HepG2 (cell line): ENCODE measurements around the gene MARCHF11. TPM values are rescaled to one million over a fixed set of nuclear protein-coding genes. Genes with fewer than 3 reads are reported as not detected.
A peak's percentile ranks its signal among the peaks of the same experiment; 100 is the strongest.

Experiments used
- BHLHE40 ChIP-seq: IDR thresholded peaks from 2 replicates; pipeline ENCODE4 v1.6.1; 2011; ENCODE audit warnings: low read length, improper control_type of control experiment
- FOXK1 ChIP-seq: sonication (generic); formaldehyde crosslinking; IDR thresholded peaks from 2 replicates; pipeline ENCODE4 v1.4.0; 2020; ENCODE audit warnings: low read depth, missing genetic modification reagents, borderline replicate concordance
- ISL2 ChIP-seq: sonication (generic); formaldehyde crosslinking; IDR thresholded peaks from 2 replicates; pipeline ENCODE4 v1.5.0; 2020; ENCODE audit warnings: missing genetic modification reagents
- PHF8 ChIP-seq: sonication (generic); formaldehyde crosslinking; IDR thresholded peaks from 2 replicates; pipeline ENCODE4 v1.5.0; 2020; ENCODE audit warnings: missing genetic modification reagents
- SNAPC2 ChIP-seq: sonication (generic); formaldehyde crosslinking; IDR thresholded peaks from 2 replicates; pipeline ENCODE4 v1.8.1; 2022; ENCODE audit warnings: mild to moderate bottlenecking, missing genetic modification reagents
- ZFP37 ChIP-seq: sonication (generic); formaldehyde crosslinking; IDR thresholded peaks from 2 replicates; pipeline ENCODE4 v1.4.0; 2020; ENCODE audit warnings: missing genetic modification reagents, borderline replicate concordance
- ZFP62 ChIP-seq: sonication (generic); formaldehyde crosslinking; IDR thresholded peaks from 2 replicates; pipeline ENCODE4 v1.4.0; 2020; ENCODE audit warnings: missing genetic modification reagents
- ZNF12 ChIP-seq: sonication (generic); formaldehyde crosslinking; IDR thresholded peaks from 2 replicates; pipeline ENCODE4 v1.5.0; 2020; ENCODE audit warnings: missing genetic modification reagents
- ZNF235 ChIP-seq: sonication (generic); formaldehyde crosslinking; IDR thresholded peaks from 2 replicates; pipeline ENCODE4 v1.8.1; 2023; ENCODE audit warnings: mild to moderate bottlenecking, missing genetic modification reagents, borderline replicate concordance
- ZNF652 ChIP-seq: IDR thresholded peaks from 2 replicates; pipeline ENCODE4 v1.6.1; 2016; ENCODE audit warnings: low read depth, borderline replicate concordance
- ZNF761 ChIP-seq: sonication (generic); formaldehyde crosslinking; conservative IDR thresholded peaks from 2 replicates; pipeline ENCODE4 v1.4.0; 2020; ENCODE audit warnings: mild to moderate bottlenecking, missing genetic modification reagents
- polyA plus RNA-seq, 8 experiments: library from polyadenylated mRNA; depleted of rRNA in 3 of 8; stranded (reverse) in 7 of 8; unstranded in 1 of 8; fragments of >200 nt; fragmentation: Illumina TruSeq in 4 of 8; extraction: Trizol in 4 of 8; gene quantifications; 2 replicates each; pipeline versions ENCODE4 v1.2.1 to v1.2.3, GENCODE V29; 2011 to 2016; ENCODE audit warnings: low read depth in 4 of 8, missing spikeins in 1 of 8, mixed read lengths in 1 of 8; ENCODE audit not compliant: insufficient read depth in 1 of 8
- total RNA-seq, 5 experiments: library from RNA; depleted of rRNA; stranded (reverse); fragments of >200 nt; fragmentation: Illumina TruSeq; extraction: Trizol; gene quantifications; 2 replicates each; pipeline ENCODE4 v1.2.3, GENCODE V29; 2016; ENCODE audit warnings: low read depth in 1 of 5
- TF ChIP-seq, protein P1 (sequence below): IDR thresholded peaks from 2 replicates; pipeline ENCODE4 v1.6.1; 2016; ENCODE audit warnings: low read depth, missing genetic modification reagents, missing compliant biosample characterization
- TF ChIP-seq, protein P2 (sequence below): sonication (generic); formaldehyde crosslinking; IDR thresholded peaks from 2 replicates; pipeline ENCODE4 v1.4.0; 2020; ENCODE audit warnings: low read depth, missing genetic modification reagents
- TF ChIP-seq, protein P3 (sequence below): sonication (generic); formaldehyde crosslinking; IDR thresholded peaks from 2 replicates; pipeline ENCODE4 v1.4.0; 2020; ENCODE audit warnings: missing genetic modification reagents
- TF ChIP-seq, protein P4 (sequence below): sonication (generic); formaldehyde crosslinking; IDR thresholded peaks from 2 replicates; pipeline ENCODE4 v1.8.0; 2022; ENCODE audit warnings: mild to moderate bottlenecking, missing genetic modification reagents; ENCODE audit not compliant: insufficient replicate concordance

The MARCHF11 gene
- total and polyA plus RNA-seq, 2 of the 13 experiments (the other 11 are each of a cell fraction or from before 2014, with no cell fraction given), result not detected

DNA sequence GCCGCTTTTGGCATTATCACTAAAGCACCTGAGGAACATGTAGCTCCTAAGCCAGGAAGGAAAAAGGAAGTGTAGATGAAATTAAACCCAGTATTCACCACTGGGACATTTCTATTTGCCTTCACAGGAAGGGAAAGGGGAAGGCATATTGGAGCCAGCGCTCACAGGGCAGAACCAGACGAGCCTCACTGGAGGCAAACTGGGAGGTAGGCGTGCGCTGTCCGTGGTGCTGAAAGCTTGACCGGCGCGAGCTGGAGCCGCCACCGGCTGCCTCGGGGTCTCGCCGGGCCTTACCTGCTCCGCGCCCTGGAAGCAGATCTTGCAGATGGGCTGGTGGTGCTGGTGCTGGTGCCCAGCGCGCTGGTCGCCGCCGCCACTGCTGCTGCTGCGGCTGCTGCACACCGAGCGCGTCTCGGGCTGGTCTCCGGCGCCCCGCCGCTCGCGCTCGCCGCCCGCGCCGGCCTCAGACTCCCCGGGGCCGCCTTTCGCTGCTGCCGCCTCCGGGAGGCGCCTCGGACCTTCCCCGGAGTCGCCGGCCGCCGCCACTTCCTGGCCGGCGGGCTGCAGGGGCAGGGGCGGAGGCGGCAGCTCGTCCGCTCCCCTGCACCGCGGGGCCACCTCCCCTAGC, 732 bp downstream of the MARCHF11 start (continued):
- TF ChIP-seq ISL2 (CRISPR knock-in tag) (no peak), ZFP37 (CRISPR knock-in tag) (0 out of 2 replicates have a peak, but pooled peaks have one; percentile 37), ZNF12 (CRISPR knock-in tag) (0 out of 2 replicates have a peak, but pooled peaks have one; percentile 30), ZNF235 (no peak), ZNF761 (no peak), FOXK1 (no peak), SNAPC2 (CRISPR knock-in tag) (no peak), BHLHE40 (no peak), PHF8 (no peak), ZFP62 (CRISPR knock-in tag) (no peak), ZNF652 (CRISPR knock-in tag) (no peak)
- TF ChIP-seq, protein P1, sequence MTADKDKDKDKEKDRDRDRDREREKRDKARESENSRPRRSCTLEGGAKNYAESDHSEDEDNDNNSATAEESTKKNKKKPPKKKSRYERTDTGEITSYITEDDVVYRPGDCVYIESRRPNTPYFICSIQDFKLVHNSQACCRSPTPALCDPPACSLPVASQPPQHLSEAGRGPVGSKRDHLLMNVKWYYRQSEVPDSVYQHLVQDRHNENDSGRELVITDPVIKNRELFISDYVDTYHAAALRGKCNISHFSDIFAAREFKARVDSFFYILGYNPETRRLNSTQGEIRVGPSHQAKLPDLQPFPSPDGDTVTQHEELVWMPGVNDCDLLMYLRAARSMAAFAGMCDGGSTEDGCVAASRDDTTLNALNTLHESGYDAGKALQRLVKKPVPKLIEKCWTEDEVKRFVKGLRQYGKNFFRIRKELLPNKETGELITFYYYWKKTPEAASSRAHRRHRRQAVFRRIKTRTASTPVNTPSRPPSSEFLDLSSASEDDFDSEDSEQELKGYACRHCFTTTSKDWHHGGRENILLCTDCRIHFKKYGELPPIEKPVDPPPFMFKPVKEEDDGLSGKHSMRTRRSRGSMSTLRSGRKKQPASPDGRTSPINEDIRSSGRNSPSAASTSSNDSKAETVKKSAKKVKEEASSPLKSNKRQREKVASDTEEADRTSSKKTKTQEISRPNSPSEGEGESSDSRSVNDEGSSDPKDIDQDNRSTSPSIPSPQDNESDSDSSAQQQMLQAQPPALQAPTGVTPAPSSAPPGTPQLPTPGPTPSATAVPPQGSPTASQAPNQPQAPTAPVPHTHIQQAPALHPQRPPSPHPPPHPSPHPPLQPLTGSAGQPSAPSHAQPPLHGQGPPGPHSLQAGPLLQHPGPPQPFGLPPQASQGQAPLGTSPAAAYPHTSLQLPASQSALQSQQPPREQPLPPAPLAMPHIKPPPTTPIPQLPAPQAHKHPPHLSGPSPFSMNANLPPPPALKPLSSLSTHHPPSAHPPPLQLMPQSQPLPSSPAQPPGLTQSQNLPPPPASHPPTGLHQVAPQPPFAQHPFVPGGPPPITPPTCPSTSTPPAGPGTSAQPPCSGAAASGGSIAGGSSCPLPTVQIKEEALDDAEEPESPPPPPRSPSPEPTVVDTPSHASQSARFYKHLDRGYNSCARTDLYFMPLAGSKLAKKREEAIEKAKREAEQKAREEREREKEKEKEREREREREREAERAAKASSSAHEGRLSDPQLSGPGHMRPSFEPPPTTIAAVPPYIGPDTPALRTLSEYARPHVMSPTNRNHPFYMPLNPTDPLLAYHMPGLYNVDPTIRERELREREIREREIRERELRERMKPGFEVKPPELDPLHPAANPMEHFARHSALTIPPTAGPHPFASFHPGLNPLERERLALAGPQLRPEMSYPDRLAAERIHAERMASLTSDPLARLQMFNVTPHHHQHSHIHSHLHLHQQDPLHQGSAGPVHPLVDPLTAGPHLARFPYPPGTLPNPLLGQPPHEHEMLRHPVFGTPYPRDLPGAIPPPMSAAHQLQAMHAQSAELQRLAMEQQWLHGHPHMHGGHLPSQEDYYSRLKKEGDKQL (CRISPR knock-in tag), result no peak
- TF ChIP-seq, protein P2, sequence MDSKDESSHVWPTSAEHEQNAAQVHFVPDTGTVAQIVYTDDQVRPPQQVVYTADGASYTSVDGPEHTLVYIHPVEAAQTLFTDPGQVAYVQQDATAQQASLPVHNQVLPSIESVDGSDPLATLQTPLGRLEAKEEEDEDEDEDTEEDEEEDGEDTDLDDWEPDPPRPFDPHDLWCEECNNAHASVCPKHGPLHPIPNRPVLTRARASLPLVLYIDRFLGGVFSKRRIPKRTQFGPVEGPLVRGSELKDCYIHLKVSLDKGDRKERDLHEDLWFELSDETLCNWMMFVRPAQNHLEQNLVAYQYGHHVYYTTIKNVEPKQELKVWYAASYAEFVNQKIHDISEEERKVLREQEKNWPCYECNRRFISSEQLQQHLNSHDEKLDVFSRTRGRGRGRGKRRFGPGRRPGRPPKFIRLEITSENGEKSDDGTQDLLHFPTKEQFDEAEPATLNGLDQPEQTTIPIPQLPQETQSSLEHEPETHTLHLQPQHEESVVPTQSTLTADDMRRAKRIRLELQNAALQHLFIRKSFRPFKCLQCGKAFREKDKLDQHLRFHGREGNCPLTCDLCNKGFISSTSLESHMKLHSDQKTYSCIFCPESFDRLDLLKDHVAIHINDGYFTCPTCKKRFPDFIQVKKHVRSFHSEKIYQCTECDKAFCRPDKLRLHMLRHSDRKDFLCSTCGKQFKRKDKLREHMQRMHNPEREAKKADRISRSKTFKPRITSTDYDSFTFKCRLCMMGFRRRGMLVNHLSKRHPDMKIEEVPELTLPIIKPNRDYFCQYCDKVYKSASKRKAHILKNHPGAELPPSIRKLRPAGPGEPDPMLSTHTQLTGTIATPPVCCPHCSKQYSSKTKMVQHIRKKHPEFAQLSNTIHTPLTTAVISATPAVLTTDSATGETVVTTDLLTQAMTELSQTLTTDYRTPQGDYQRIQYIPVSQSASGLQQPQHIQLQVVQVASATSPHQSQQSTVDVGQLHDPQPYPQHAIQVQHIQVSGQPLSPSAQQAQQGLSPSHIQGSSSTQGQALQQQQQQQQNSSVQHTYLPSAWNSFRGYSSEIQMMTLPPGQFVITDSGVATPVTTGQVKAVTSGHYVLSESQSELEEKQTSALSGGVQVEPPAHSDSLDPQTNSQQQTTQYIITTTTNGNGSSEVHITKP (CRISPR knock-in tag), result no peak
- TF ChIP-seq, protein P3, sequence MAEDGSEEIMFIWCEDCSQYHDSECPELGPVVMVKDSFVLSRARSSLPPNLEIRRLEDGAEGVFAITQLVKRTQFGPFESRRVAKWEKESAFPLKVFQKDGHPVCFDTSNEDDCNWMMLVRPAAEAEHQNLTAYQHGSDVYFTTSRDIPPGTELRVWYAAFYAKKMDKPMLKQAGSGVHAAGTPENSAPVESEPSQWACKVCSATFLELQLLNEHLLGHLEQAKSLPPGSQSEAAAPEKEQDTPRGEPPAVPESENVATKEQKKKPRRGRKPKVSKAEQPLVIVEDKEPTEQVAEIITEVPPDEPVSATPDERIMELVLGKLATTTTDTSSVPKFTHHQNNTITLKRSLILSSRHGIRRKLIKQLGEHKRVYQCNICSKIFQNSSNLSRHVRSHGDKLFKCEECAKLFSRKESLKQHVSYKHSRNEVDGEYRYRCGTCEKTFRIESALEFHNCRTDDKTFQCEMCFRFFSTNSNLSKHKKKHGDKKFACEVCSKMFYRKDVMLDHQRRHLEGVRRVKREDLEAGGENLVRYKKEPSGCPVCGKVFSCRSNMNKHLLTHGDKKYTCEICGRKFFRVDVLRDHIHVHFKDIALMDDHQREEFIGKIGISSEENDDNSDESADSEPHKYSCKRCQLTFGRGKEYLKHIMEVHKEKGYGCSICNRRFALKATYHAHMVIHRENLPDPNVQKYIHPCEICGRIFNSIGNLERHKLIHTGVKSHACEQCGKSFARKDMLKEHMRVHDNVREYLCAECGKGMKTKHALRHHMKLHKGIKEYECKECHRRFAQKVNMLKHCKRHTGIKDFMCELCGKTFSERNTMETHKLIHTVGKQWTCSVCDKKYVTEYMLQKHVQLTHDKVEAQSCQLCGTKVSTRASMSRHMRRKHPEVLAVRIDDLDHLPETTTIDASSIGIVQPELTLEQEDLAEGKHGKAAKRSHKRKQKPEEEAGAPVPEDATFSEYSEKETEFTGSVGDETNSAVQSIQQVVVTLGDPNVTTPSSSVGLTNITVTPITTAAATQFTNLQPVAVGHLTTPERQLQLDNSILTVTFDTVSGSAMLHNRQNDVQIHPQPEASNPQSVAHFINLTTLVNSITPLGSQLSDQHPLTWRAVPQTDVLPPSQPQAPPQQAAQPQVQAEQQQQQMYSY, result peak; percentile 46; the same call in 1 of the 2 replicates
- TF ChIP-seq, protein P4, sequence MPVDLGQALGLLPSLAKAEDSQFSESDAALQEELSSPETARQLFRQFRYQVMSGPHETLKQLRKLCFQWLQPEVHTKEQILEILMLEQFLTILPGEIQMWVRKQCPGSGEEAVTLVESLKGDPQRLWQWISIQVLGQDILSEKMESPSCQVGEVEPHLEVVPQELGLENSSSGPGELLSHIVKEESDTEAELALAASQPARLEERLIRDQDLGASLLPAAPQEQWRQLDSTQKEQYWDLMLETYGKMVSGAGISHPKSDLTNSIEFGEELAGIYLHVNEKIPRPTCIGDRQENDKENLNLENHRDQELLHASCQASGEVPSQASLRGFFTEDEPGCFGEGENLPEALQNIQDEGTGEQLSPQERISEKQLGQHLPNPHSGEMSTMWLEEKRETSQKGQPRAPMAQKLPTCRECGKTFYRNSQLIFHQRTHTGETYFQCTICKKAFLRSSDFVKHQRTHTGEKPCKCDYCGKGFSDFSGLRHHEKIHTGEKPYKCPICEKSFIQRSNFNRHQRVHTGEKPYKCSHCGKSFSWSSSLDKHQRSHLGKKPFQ (CRISPR knock-in tag), result no peak
